H1 (cell line): ENCODE results near the gene ECSIT. TPM values are rescaled to one million over a fixed set of nuclear protein-coding genes. Genes with fewer than 3 reads are reported as not detected.

ENCODE experiments used
- BRCA1 ChIP-seq: IDR thresholded peaks from 2 replicates; pipeline ENCODE4 v1.6.1; 2012; ENCODE audit warnings: low read depth, low read length, improper control_type of control experiment
- CEBPB ChIP-seq: IDR thresholded peaks from 2 replicates; pipeline ENCODE4 v1.6.1; 2012; ENCODE audit warnings: low read depth, low read length
- CHD2 ChIP-seq: IDR thresholded peaks from 2 replicates; pipeline ENCODE4 v1.6.1; 2012; ENCODE audit warnings: low read length, improper control_type of control experiment
- CREB1 ChIP-seq: IDR thresholded peaks from 2 replicates; pipeline ENCODE4 v1.6.1; 2012; ENCODE audit warnings: inconsistent platforms
- HDAC2 ChIP-seq, 2 experiments: fragments of 300-600 bp in 1 of 2; sonication (generic) in 1 of 2; IDR thresholded peaks; 2 replicates each; pipeline ENCODE4 v1.6.1; 2011 to 2012; ENCODE audit warnings: low read depth in 2 of 2, low read length in 2 of 2, mild to moderate bottlenecking in 2 of 2, moderate library complexity in 2 of 2, borderline replicate concordance in 1 of 2, inconsistent platforms in 1 of 2
- POU5F1 ChIP-seq: IDR thresholded peaks from 2 replicates; pipeline ENCODE4 v1.6.1; 2011; ENCODE audit warnings: low read depth, mild to moderate bottlenecking, low read length, moderate library complexity
- RNF2 ChIP-seq: fragments of 200-900, 300-1000 bp; sonication (generic); IDR thresholded peaks from 2 replicates; pipeline ENCODE4 v1.7.1; 2016; ENCODE audit warnings: borderline replicate concordance, low read depth, mild to moderate bottlenecking, antibody characterized with exemption, low read length; ENCODE audit not compliant: poor library complexity, severe bottlenecking; ENCODE audit errors: missing control alignments
- SIX5 ChIP-seq: IDR thresholded peaks from 2 replicates; pipeline ENCODE4 v1.6.1; 2011; ENCODE audit warnings: mild to moderate bottlenecking, low read depth, low read length
- TCF12 ChIP-seq: IDR thresholded peaks from 2 replicates; pipeline ENCODE4 v1.6.1; 2011; ENCODE audit warnings: low read depth, mild to moderate bottlenecking, low read length
- polyA plus RNA-seq, 7 experiments: library from polyadenylated mRNA; depleted of rRNA in 3 of 7; stranded (reverse) in 5 of 7; unstranded in 2 of 7; fragments of >200 nt in 5 of 7; fragments of 200-250 nt in 2 of 7; gene quantifications; 1 replicate in 5 of 7; 2 replicates in 1 of 7; 4 replicates in 1 of 7; pipeline versions ENCODE4 v1.2.1 to v1.2.3, GENCODE V29; 2011 to 2013; ENCODE audit warnings: missing spikeins in 2 of 7, mixed read lengths in 2 of 7
- total RNA-seq: library from RNA; stranded (reverse); fragmentation: NEBNext Ultra II Directional; extraction: Animal tissue kit (Norgen Biotek cat#: 25700); gene quantifications from 2 replicates; pipeline ENCODE4 v1.2.1, GENCODE V29; 2021
- TF ChIP-seq, protein P1 (sequence below): fragments of 300-600 bp; sonication (generic); IDR thresholded peaks from 2 replicates; pipeline ENCODE4 v1.7.1; 2012; ENCODE audit warnings: low read length, moderate library complexity, mild to moderate bottlenecking, inconsistent platforms; ENCODE audit not compliant: insufficient replicate concordance
- TF ChIP-seq, protein P2 (sequence below): IDR thresholded peaks from 2 replicates; pipeline ENCODE4 v1.6.1; 2012; ENCODE audit warnings: inconsistent platforms

The ECSIT gene
- total and polyA plus RNA-seq, 2 of the 8 experiments (the other 6 are each of a cell fraction or from before 2014, with no cell fraction given), result 55.7 to 74.1 TPM

DNA sequence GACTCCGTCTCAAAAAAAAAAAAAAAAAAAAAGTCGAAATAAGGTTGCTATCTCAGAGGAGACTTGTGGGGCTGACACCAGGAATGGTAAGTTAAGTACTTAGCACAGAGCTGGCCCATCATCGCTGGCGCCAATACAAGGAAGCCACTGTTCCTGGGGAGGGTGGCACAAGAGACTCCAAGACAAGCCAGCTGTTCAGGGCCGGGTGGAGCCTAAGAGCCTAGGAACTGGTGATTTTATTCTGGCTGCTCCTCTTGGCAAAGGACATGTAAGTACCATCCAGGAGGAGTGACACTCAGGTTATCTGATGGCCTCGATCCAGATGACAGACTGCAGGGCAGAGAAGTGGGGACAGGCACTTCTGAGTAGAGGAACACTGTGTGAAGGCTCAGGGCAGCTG is 26.3 kb upstream of the ECSIT start (continued):
- TF ChIP-seq, protein P1, sequence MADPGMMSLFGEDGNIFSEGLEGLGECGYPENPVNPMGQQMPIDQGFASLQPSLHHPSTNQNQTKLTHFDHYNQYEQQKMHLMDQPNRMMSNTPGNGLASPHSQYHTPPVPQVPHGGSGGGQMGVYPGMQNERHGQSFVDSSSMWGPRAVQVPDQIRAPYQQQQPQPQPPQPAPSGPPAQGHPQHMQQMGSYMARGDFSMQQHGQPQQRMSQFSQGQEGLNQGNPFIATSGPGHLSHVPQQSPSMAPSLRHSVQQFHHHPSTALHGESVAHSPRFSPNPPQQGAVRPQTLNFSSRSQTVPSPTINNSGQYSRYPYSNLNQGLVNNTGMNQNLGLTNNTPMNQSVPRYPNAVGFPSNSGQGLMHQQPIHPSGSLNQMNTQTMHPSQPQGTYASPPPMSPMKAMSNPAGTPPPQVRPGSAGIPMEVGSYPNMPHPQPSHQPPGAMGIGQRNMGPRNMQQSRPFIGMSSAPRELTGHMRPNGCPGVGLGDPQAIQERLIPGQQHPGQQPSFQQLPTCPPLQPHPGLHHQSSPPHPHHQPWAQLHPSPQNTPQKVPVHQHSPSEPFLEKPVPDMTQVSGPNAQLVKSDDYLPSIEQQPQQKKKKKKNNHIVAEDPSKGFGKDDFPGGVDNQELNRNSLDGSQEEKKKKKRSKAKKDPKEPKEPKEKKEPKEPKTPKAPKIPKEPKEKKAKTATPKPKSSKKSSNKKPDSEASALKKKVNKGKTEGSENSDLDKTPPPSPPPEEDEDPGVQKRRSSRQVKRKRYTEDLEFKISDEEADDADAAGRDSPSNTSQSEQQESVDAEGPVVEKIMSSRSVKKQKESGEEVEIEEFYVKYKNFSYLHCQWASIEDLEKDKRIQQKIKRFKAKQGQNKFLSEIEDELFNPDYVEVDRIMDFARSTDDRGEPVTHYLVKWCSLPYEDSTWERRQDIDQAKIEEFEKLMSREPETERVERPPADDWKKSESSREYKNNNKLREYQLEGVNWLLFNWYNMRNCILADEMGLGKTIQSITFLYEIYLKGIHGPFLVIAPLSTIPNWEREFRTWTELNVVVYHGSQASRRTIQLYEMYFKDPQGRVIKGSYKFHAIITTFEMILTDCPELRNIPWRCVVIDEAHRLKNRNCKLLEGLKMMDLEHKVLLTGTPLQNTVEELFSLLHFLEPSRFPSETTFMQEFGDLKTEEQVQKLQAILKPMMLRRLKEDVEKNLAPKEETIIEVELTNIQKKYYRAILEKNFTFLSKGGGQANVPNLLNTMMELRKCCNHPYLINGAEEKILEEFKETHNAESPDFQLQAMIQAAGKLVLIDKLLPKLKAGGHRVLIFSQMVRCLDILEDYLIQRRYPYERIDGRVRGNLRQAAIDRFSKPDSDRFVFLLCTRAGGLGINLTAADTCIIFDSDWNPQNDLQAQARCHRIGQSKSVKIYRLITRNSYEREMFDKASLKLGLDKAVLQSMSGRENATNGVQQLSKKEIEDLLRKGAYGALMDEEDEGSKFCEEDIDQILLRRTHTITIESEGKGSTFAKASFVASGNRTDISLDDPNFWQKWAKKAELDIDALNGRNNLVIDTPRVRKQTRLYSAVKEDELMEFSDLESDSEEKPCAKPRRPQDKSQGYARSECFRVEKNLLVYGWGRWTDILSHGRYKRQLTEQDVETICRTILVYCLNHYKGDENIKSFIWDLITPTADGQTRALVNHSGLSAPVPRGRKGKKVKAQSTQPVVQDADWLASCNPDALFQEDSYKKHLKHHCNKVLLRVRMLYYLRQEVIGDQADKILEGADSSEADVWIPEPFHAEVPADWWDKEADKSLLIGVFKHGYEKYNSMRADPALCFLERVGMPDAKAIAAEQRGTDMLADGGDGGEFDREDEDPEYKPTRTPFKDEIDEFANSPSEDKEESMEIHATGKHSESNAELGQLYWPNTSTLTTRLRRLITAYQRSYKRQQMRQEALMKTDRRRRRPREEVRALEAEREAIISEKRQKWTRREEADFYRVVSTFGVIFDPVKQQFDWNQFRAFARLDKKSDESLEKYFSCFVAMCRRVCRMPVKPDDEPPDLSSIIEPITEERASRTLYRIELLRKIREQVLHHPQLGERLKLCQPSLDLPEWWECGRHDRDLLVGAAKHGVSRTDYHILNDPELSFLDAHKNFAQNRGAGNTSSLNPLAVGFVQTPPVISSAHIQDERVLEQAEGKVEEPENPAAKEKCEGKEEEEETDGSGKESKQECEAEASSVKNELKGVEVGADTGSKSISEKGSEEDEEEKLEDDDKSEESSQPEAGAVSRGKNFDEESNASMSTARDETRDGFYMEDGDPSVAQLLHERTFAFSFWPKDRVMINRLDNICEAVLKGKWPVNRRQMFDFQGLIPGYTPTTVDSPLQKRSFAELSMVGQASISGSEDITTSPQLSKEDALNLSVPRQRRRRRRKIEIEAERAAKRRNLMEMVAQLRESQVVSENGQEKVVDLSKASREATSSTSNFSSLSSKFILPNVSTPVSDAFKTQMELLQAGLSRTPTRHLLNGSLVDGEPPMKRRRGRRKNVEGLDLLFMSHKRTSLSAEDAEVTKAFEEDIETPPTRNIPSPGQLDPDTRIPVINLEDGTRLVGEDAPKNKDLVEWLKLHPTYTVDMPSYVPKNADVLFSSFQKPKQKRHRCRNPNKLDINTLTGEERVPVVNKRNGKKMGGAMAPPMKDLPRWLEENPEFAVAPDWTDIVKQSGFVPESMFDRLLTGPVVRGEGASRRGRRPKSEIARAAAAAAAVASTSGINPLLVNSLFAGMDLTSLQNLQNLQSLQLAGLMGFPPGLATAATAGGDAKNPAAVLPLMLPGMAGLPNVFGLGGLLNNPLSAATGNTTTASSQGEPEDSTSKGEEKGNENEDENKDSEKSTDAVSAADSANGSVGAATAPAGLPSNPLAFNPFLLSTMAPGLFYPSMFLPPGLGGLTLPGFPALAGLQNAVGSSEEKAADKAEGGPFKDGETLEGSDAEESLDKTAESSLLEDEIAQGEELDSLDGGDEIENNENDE, result no peak
- TF ChIP-seq CREB1 (no peak), RNF2 (no peak), TCF12 (no peak), SIX5 (no peak), CEBPB (no peak), HDAC2 (IDR thresholded peaks at IDR 0.05; ENCODE audit: borderline replicate concordance in 1 of 2, low read depth in 2 of 2, low read length in 2 of 2) (no peak), CHD2 (no peak), BRCA1 (no peak), POU5F1 (no peak)
- TF ChIP-seq, protein P2, sequence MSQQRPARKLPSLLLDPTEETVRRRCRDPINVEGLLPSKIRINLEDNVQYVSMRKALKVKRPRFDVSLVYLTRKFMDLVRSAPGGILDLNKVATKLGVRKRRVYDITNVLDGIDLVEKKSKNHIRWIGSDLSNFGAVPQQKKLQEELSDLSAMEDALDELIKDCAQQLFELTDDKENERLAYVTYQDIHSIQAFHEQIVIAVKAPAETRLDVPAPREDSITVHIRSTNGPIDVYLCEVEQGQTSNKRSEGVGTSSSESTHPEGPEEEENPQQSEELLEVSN, result no peak
